GM12891 (cell line): ENCODE results near the gene TMEM143.
"Not testable (repeated sequence)": the region's sequence is repeated elsewhere in the genome, so short reads cannot be mapped to it uniquely, and the experiment has no call there.

ENCODE experiments used
- DNase-seq: peaks from one replicate; pipeline ENCODE4 v3.0.0; 2011; ENCODE audit warnings: low spot score; ENCODE audit not compliant: insufficient read length
- FAIRE-seq: peaks from 2 replicates; lab custom pipeline; 2011; peaks lifted over from hg19 to GRCh38; lab: Jason Lieb, UNC
- PAX5 ChIP-seq: IDR thresholded peaks from 2 replicates; pipeline ENCODE4 v1.6.1; 2011; ENCODE audit warnings: low read length, moderate library complexity, mild to moderate bottlenecking; ENCODE audit not compliant: insufficient read depth, severe bottlenecking
- POLR2A ChIP-seq: IDR thresholded peaks from 2 replicates; pipeline ENCODE4 v1.6.1; 2011; ENCODE audit warnings: low read depth, low read length, control low read depth
- POLR2AphosphoS5 ChIP-seq: IDR thresholded peaks from 2 replicates; pipeline ENCODE4 v1.6.1; 2011; ENCODE audit warnings: low read depth, low read length, control low read depth
- POU2F2 ChIP-seq: IDR thresholded peaks from 2 replicates; pipeline ENCODE4 v1.6.1; 2011; ENCODE audit warnings: low read depth, mild to moderate bottlenecking, control low read depth, low read length, moderate library complexity
- SPI1 ChIP-seq: IDR thresholded peaks from 2 replicates; pipeline ENCODE4 v1.6.1; 2011; ENCODE audit warnings: low read depth, low read length, control low read depth
- TAF1 ChIP-seq: IDR thresholded peaks from 2 replicates; pipeline ENCODE4 v1.6.1; 2011; ENCODE audit warnings: low read depth, low read length, control low read depth

Gene TMEM143

GRCh38 chr19:48315712-48316111, 48.0 kb downstream of the TMEM143 start:
- FAIRE-seq (no peak), DNase-seq (no peak)
- TF ChIP-seq SPI1 (no peak), POLR2A (no peak), POU2F2 (0 out of 2 replicates have a peak, but pooled peaks have one; percentile 42), TAF1 (no peak), PAX5 (no peak), POLR2AphosphoS5 (no peak)

GRCh38 chr19:48311384-48311783, 52.4 kb downstream of the TMEM143 start:
- TF ChIP-seq PAX5, result no peak
- TF ChIP-seq TAF1, result no peak
- TF ChIP-seq POLR2AphosphoS5, result no peak
- TF ChIP-seq SPI1, result no peak
- TF ChIP-seq POLR2A, result no peak
- TF ChIP-seq POU2F2, result no peak
- DNase-seq, result no peak
- FAIRE-seq, result no peak

GRCh38 chr19:48310227-48310626, 53.5 kb downstream of the TMEM143 start:
- no peak for TF ChIP-seq POLR2AphosphoS5
- no peak for TF ChIP-seq SPI1
- no peak for TF ChIP-seq POU2F2
- no peak for TF ChIP-seq PAX5
- TF ChIP-seq TAF1, result no peak
- TF ChIP-seq POLR2A, result no peak
- FAIRE-seq (no peak), DNase-seq (no peak)

- FAIRE-seq, DNase-seq: not testable (repeated sequence)
Observed at GRCh38 chr19:48309731-48310130, 54.0 kb downstream of the TMEM143 start.

GRCh38 chr19:48308631-48309586, 54.8 kb downstream of the TMEM143 start:
- TF ChIP-seq SPI1 (no peak), POLR2AphosphoS5 (no peak), PAX5 (no peak), TAF1 (no peak), POU2F2 (no peak), POLR2A (no peak)
- no peak for FAIRE-seq
- no peak for DNase-seq

GRCh38 chr19:48303866-48304265, 59.9 kb downstream of the TMEM143 start:
- TF ChIP-seq PAX5 (no peak), POLR2A (no peak), POLR2AphosphoS5 (no peak), POU2F2 (no peak), SPI1 (no peak), TAF1 (no peak)
- DNase-seq (no peak), FAIRE-seq (no peak)

- FAIRE-seq, result no peak
- TF ChIP-seq SPI1 (no peak), POLR2AphosphoS5 (no peak), POLR2A (no peak), TAF1 (no peak), POU2F2 (no peak), PAX5 (no peak)
Observed at GRCh38 chr19:48303367-48303766, 60.4 kb downstream of the TMEM143 start.

GRCh38 chr19:48302600-48302959, 61.2 kb downstream of the TMEM143 start:
- no peak for DNase-seq
- TF ChIP-seq POLR2A (no peak), PAX5 (no peak), TAF1 (no peak), SPI1 (no peak), POU2F2 (no peak), POLR2AphosphoS5 (no peak)
- no peak for FAIRE-seq

More at GRCh38 chr19:48303367-48303766, 60.4 kb downstream of the TMEM143 start:
- no peak for DNase-seq

GRCh38 chr19:48301886-48302599, 61.7 kb downstream of the TMEM143 start:
- FAIRE-seq (no peak), DNase-seq (no peak)
- TF ChIP-seq POLR2AphosphoS5 (no peak), POU2F2 (no peak), POLR2A (no peak), TAF1 (no peak), PAX5 (no peak), SPI1 (no peak)

- no peak for DNase-seq
- FAIRE-seq, result no peak
- TF ChIP-seq POU2F2, result no peak
- TF ChIP-seq TAF1, result no peak
- no peak for TF ChIP-seq POLR2AphosphoS5
- TF ChIP-seq POLR2A, result no peak
- TF ChIP-seq SPI1, result no peak
- no peak for TF ChIP-seq PAX5
Observed at GRCh38 chr19:48297975-48298374, 65.8 kb downstream of the TMEM143 start.
